Right cardiac atrium (tissue), 5 donors: ENCODE measurements around the gene ADAMTSL3. TPM values are rescaled to one million over a fixed set of nuclear protein-coding genes. Genes with fewer than 3 reads are reported as not detected.

Experiments
- ATAC-seq, 2 donors: fragments of 200-7000 bp; cut with Tn5 transposase; one replicate each; pipeline versions ENCODE4 v1.8.0 to v1.9.1; 2020; ENCODE audit warnings: moderate library complexity in 2 of 2, mild to moderate bottlenecking in 1 of 2
- DNase-seq, 3 donors: peaks; one replicate each; pipeline ENCODE4 v3.0.0-alpha.2; 2020
- H3K27ac ChIP-seq: one replicate; pipeline ENCODE4 v1.5.1; 2013; ENCODE audit warnings: mild to moderate bottlenecking, low read length, control low read depth, moderate library complexity
- H3K27me3 ChIP-seq: one replicate; pipeline ENCODE4 v1.6.1; 2013; ENCODE audit not compliant: control insufficient read depth, insufficient read depth
- H3K4me1 ChIP-seq: one replicate; pipeline ENCODE4 v1.6.1; 2013; ENCODE audit warnings: low read length; ENCODE audit not compliant: control insufficient read depth, insufficient read depth
- H3K4me3 ChIP-seq: one replicate; pipeline ENCODE4 v1.5.1; 2013; ENCODE audit warnings: low read length, control low read depth
- H3K9me3 ChIP-seq: one replicate; pipeline ENCODE4 v1.6.1; 2013; ENCODE audit warnings: low read length; ENCODE audit not compliant: control insufficient read depth
- WGBS: extraction: QIAGEN DNeasy Blood & Tissue Kit; methylation state at CpG from one replicate; pipeline ENCODE4 v1.1.7; 2013; 5-methylcytosine and 5-hydroxymethylcytosine counted together
- intact Hi-C, 4 donors: fragments of 100-400 bp; cut with DNase I; formaldehyde crosslinking; loops; one replicate each; pipeline versions ENCODE4 v1.11.0 to v1.14.0; 2022 to 2023
- polyA plus RNA-seq: library from polyadenylated mRNA; stranded (reverse); fragments of 200-250 nt; gene quantifications from one replicate; pipeline ENCODE4 v1.2.3, GENCODE V29; 2013
- total RNA-seq, 4 donors: library from RNA; stranded (reverse); fragmentation: NEBNext Ultra II Directional; extraction: Animal tissue kit (Norgen Biotek cat#: 25700); gene quantifications; one replicate each; pipeline ENCODE4 v1.2.1, GENCODE V29; 2021
- donor health status: healthy with polysubstance abuse.
- donor health status: DM: no; HTN: yes; CAD: no.
- donor health status: DM: no; HTN: no; CAD: no.
- donor health status: DM: no; HTN: yes; CAD: no; lungs with severe emphysema.
- donor health status: DM: yes; HTN: yes; CAD: no.

Gene ADAMTSL3
- total and polyA plus RNA-seq, 5 donors = 4.7 to 50.2 (median 46.9) TPM

- DNase-seq (peak in 1 of 3 donors; percentile 25), ATAC-seq (peak; percentile 50 to 53)
- H3K9me3 ChIP-seq = no peaks in the 10 kb centered on the region
- H3K4me1 ChIP-seq = no peaks in the 10 kb centered on the region
- H3K27me3 ChIP-seq = no peaks in the 10 kb centered on the region
- no peak overlapping the region for H3K4me3 ChIP-seq
- intact Hi-C loops = no loop called here
- WGBS = 65% methylated on average over 9 of the region's 9 CpGs
- no peak overlapping the region for H3K27ac ChIP-seq
Measured at GRCh38 chr15:83685916-83686332, 32.0 kb downstream of the ADAMTSL3 start.

- H3K4me3 ChIP-seq = no peak overlapping the region
- no peak overlapping the region for H3K27ac ChIP-seq
- no peaks in the 10 kb centered on the region for H3K9me3 ChIP-seq
- H3K4me1 ChIP-seq = peaks cover 2% of the 10 kb centered on the region
- no peak for DNase-seq
- WGBS = 88% methylated on average over 4 of the region's 4 CpGs
- no peaks in the 10 kb centered on the region for H3K27me3 ChIP-seq
- no peak for ATAC-seq
- intact Hi-C loops = no loop called here
Measured at GRCh38 chr15:83688201-83688600, 34.3 kb downstream of the ADAMTSL3 start.

GRCh38 chr15:83690676-83691075 is 36.8 kb downstream of the ADAMTSL3 start:
- Histone ChIP-seq H3K4me3 (no peak overlapping the region), H3K4me1 (peaks cover 8% of the 10 kb centered on the region), H3K27ac (no peak overlapping the region), H3K9me3 (no peaks in the 10 kb centered on the region), H3K27me3 (no peaks in the 10 kb centered on the region)
- no peak for DNase-seq
- WGBS = 67% methylated on average over 4 of the region's 4 CpGs
- no peak for ATAC-seq
- intact Hi-C loops = loop anchor here in 1 of 4 donors (10.0 kb wide), 1 partner anchor 54 kb away; no protein-coding TSS in a partner anchor

- WGBS = 52% methylated on average over 10 of the region's 10 CpGs
- intact Hi-C loops = loop anchor here in 1 of 4 donors (10.0 kb wide), 1 partner anchor 52 kb away; no protein-coding TSS in a partner anchor
- H3K9me3 ChIP-seq = no peaks in the 10 kb centered on the region
- DNase-seq (peak in 1 of 3 donors; percentile 38), ATAC-seq (peak; percentile 29 to 35)
- H3K4me3 ChIP-seq = no peak overlapping the region
- no peaks in the 10 kb centered on the region for H3K27me3 ChIP-seq
- H3K4me1 ChIP-seq = peaks cover 16% of the 10 kb centered on the region
- peak overlapping the region; percentile 31 for H3K27ac ChIP-seq
Measured at GRCh38 chr15:83692746-83693581, 39.0 kb downstream of the ADAMTSL3 start.

GRCh38 chr15:83694015-83694414 is 40.1 kb downstream of the ADAMTSL3 start:
- ATAC-seq (peak; percentile 50 to 67), DNase-seq (no peak)
- intact Hi-C loops = loop anchor here in 1 of 4 donors (10.0 kb wide), 1 partner anchor 51 kb away; no protein-coding TSS in a partner anchor
- Histone ChIP-seq H3K27ac (peak overlapping the region; percentile 63), H3K27me3 (no peaks in the 10 kb centered on the region), H3K4me3 (no peak overlapping the region), H3K4me1 (peaks cover 23% of the 10 kb centered on the region), H3K9me3 (no peaks in the 10 kb centered on the region)
- 19% methylated on average over 9 of the region's 9 CpGs for WGBS

GRCh38 chr15:83694536-83694935 is 40.6 kb downstream of the ADAMTSL3 start:
- Histone ChIP-seq H3K27ac (peak overlapping the region; percentile 48), H3K9me3 (no peaks in the 10 kb centered on the region), H3K4me1 (peaks cover 23% of the 10 kb centered on the region), H3K27me3 (no peaks in the 10 kb centered on the region), H3K4me3 (no peak overlapping the region)
- WGBS = 42% methylated on average over 5 of the region's 5 CpGs
- intact Hi-C loops = loop anchor here in 1 of 4 donors (10.0 kb wide), 1 partner anchor 50 kb away; no protein-coding TSS in a partner anchor
- DNase-seq (peak in 1 of 3 donors; percentile 61), ATAC-seq (peak; percentile 3 to 30)

GRCh38 chr15:83695246-83695645 is 41.3 kb downstream of the ADAMTSL3 start:
- Histone ChIP-seq H3K9me3 (no peaks in the 10 kb centered on the region), H3K4me1 (peaks cover 23% of the 10 kb centered on the region), H3K27ac (peak overlapping the region; percentile 48), H3K4me3 (no peak overlapping the region), H3K27me3 (no peaks in the 10 kb centered on the region)
- intact Hi-C loops = loop anchor here in 1 of 4 donors (10.0 kb wide), 1 partner anchor 50 kb away; no protein-coding TSS in a partner anchor
- DNase-seq (no peak), ATAC-seq (no peak)
- 38% methylated on average over 3 of the region's 3 CpGs for WGBS

GRCh38 chr15:83695901-83696425 is 42.0 kb downstream of the ADAMTSL3 start:
- Histone ChIP-seq H3K4me3 (no peak overlapping the region), H3K27ac (peak overlapping the region; percentile 22), H3K9me3 (no peaks in the 10 kb centered on the region), H3K27me3 (no peaks in the 10 kb centered on the region), H3K4me1 (peaks cover 23% of the 10 kb centered on the region)
- DNase-seq (peak in 1 of 3 donors; percentile 47), ATAC-seq (no peak)
- intact Hi-C loops = loop anchor here in 1 of 4 donors (10.0 kb wide), 1 partner anchor 49 kb away; no protein-coding TSS in a partner anchor
- WGBS = 69% methylated on average over 7 of the region's 7 CpGs

- Histone ChIP-seq H3K4me1 (peaks cover 23% of the 10 kb centered on the region), H3K27me3 (no peaks in the 10 kb centered on the region), H3K27ac (peak overlapping the region; percentile 25), H3K9me3 (no peaks in the 10 kb centered on the region), H3K4me3 (no peak overlapping the region)
- DNase-seq = no peak
- intact Hi-C loops = loop anchor here in 1 of 4 donors (10.0 kb wide), 1 partner anchor 47 kb away; no protein-coding TSS in a partner anchor
- no peak for ATAC-seq
Measured at GRCh38 chr15:83697716-83698115, 43.8 kb downstream of the ADAMTSL3 start.

GRCh38 chr15:83698294-83698693 is 44.4 kb downstream of the ADAMTSL3 start:
- ATAC-seq = peak; percentile 61 to 73
- WGBS = 37% methylated on average over 3 of the region's 3 CpGs

GRCh38 chr15:83699028-83699427 is 45.1 kb downstream of the ADAMTSL3 start:
- no peaks in the 10 kb centered on the region for H3K27me3 ChIP-seq
- ATAC-seq = no peak
- H3K4me1 ChIP-seq = peaks cover 19% of the 10 kb centered on the region
- 47% methylated on average over 2 of the region's 2 CpGs for WGBS
- no peak for DNase-seq
- no peaks in the 10 kb centered on the region for H3K9me3 ChIP-seq
- intact Hi-C loops = loop anchor here in 1 of 4 donors (10.0 kb wide), 1 partner anchor 46 kb away; no protein-coding TSS in a partner anchor
- no peak overlapping the region for H3K4me3 ChIP-seq
- H3K27ac ChIP-seq = no peak overlapping the region

More at GRCh38 chr15:83698294-83698693, 44.4 kb downstream of the ADAMTSL3 start:
- peak; percentile 69 to 81 (median 80) for DNase-seq
- Histone ChIP-seq H3K9me3 (no peaks in the 10 kb centered on the region), H3K4me1 (peaks cover 20% of the 10 kb centered on the region), H3K4me3 (no peak overlapping the region), H3K27ac (peak overlapping the region; percentile 25), H3K27me3 (no peaks in the 10 kb centered on the region)
- intact Hi-C loops = loop anchor here in 1 of 4 donors (10.0 kb wide), 1 partner anchor 47 kb away; no protein-coding TSS in a partner anchor
